C4-2B (cell line): ENCODE results near the gene NFKBIL1.

ENCODE experiments used
- H3K27ac ChIP-seq: fragments of 450-650 bp; 2 replicates; pipeline ENCODE4 v1.5.1; 2017
- ZFX ChIP-seq: fragments of 450-650 bp; IDR thresholded peaks from 2 replicates; pipeline ENCODE4 v1.6.1; 2017
- TF ChIP-seq, protein P1 (sequence below): fragments of 450-650 bp; conservative IDR thresholded peaks from 2 replicates; pipeline ENCODE4 v1.5.1; 2017; ENCODE audit warnings: mild to moderate bottlenecking

The NFKBIL1 gene

DNA sequence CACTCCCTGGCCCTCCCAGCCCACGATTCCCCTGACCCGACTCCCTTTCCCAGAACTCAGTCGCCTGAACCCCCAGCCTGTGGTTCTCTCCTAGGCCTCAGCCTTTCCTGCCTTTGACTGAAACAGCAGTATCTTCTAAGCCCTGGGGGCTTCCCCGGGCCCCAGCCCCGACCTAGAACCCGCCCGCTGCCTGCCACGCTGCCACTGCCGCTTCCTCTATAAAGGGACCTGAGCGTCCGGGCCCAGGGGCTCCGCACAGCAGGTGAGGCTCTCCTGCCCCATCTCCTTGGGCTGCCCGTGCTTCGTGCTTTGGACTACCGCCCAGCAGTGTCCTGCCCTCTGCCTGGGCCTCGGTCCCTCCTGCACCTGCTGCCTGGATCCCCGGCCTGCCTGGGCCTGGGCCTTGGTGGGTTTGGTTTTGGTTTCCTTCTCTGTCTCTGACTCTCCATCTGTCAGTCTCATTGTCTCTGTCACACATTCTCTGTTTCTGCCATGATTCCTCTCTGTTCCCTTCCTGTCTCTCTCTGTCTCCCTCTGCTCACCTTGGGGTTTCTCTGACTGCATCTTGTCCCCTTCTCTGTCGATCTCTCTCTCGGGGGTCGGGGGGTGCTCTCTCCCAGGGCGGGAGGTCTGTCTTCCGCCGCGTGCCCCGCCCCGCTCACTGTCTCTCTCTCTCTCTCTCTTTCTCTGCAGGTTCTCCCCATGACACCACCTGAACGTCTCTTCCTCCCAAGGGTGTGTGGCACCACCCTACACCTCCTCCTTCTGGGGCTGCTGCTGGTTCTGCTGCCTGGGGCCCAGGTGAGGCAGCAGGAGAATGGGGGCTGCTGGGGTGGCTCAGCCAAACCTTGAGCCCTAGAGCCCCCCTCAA, 24.9 kb downstream of the NFKBIL1 start, which contains the start of gene LTA:
Gene LTA (plus strand): TSS at position 249 of the 871 bp plus-strand sequence. CDS start 454 bp downstream, at position 703.
- TF ChIP-seq, protein P1, sequence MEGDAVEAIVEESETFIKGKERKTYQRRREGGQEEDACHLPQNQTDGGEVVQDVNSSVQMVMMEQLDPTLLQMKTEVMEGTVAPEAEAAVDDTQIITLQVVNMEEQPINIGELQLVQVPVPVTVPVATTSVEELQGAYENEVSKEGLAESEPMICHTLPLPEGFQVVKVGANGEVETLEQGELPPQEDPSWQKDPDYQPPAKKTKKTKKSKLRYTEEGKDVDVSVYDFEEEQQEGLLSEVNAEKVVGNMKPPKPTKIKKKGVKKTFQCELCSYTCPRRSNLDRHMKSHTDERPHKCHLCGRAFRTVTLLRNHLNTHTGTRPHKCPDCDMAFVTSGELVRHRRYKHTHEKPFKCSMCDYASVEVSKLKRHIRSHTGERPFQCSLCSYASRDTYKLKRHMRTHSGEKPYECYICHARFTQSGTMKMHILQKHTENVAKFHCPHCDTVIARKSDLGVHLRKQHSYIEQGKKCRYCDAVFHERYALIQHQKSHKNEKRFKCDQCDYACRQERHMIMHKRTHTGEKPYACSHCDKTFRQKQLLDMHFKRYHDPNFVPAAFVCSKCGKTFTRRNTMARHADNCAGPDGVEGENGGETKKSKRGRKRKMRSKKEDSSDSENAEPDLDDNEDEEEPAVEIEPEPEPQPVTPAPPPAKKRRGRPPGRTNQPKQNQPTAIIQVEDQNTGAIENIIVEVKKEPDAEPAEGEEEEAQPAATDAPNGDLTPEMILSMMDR, result no peak
- TF ChIP-seq ZFX, result no peak
- H3K27ac ChIP-seq, result no peak within 1 kb of the TSS

DNA sequence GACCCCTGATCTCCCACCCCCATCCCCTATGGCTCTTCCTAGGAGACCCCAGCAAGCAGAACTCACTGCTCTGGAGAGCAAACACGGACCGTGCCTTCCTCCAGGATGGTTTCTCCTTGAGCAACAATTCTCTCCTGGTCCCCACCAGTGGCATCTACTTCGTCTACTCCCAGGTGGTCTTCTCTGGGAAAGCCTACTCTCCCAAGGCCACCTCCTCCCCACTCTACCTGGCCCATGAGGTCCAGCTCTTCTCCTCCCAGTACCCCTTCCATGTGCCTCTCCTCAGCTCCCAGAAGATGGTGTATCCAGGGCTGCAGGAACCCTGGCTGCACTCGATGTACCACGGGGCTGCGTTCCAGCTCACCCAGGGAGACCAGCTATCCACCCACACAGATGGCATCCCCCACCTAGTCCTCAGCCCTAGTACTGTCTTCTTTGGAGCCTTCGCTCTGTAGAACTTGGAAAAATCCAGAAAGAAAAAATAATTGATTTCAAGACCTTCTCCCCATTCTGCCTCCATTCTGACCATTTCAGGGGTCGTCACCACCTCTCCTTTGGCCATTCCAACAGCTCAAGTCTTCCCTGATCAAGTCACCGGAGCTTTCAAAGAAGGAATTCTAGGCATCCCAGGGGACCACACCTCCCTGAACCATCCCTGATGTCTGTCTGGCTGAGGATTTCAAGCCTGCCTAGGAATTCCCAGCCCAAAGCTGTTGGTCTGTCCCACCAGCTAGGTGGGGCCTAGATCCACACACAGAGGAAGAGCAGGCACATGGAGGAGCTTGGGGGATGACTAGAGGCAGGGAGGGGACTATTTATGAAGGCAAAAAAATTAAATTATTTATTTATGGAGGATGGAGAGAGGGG, 26.1 kb downstream of the NFKBIL1 start:
- no peak for TF ChIP-seq ZFX
- TF ChIP-seq, protein P1, result no peak
- H3K27ac ChIP-seq, result no peak overlapping the region

DNA sequence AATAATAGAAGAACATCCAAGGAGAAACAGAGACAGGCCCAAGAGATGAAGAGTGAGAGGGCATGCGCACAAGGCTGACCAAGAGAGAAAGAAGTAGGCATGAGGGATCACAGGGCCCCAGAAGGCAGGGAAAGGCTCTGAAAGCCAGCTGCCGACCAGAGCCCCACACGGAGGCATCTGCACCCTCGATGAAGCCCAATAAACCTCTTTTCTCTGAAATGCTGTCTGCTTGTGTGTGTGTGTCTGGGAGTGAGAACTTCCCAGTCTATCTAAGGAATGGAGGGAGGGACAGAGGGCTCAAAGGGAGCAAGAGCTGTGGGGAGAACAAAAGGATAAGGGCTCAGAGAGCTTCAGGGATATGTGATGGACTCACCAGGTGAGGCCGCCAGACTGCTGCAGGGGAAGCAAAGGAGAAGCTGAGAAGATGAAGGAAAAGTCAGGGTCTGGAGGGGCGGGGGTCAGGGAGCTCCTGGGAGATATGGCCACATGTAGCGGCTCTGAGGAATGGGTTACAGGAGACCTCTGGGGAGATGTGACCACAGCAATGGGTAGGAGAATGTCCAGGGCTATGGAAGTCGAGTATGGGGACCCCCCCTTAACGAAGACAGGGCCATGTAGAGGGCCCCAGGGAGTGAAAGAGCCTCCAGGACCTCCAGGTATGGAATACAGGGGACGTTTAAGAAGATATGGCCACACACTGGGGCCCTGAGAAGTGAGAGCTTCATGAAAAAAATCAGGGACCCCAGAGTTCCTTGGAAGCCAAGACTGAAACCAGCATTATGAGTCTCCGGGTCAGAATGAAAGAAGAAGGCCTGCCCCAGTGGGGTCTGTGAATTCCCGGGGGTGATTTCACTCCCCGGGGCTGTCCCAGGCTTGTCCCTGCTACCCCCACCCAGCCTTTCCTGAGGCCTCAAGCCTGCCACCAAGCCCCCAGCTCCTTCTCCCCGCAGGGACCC, 27.0 kb downstream of the NFKBIL1 start:
- TF ChIP-seq ZFX, result no peak
- TF ChIP-seq, protein P1, result no peak
- no peak overlapping the region for H3K27ac ChIP-seq

DNA sequence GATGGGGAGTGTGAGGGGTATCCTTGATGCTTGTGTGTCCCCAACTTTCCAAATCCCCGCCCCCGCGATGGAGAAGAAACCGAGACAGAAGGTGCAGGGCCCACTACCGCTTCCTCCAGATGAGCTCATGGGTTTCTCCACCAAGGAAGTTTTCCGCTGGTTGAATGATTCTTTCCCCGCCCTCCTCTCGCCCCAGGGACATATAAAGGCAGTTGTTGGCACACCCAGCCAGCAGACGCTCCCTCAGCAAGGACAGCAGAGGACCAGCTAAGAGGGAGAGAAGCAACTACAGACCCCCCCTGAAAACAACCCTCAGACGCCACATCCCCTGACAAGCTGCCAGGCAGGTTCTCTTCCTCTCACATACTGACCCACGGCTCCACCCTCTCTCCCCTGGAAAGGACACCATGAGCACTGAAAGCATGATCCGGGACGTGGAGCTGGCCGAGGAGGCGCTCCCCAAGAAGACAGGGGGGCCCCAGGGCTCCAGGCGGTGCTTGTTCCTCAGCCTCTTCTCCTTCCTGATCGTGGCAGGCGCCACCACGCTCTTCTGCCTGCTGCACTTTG, 28.0 kb downstream of the NFKBIL1 start, which contains the start of gene TNF:
Gene TNF (plus strand): TSS at position 231 of the 567 bp plus-strand sequence. CDS start 177 bp downstream, at position 408.
- TF ChIP-seq, protein P1, result no peak
- TF ChIP-seq ZFX, result no peak
- H3K27ac ChIP-seq, result no peak within 1 kb of the TSS

DNA sequence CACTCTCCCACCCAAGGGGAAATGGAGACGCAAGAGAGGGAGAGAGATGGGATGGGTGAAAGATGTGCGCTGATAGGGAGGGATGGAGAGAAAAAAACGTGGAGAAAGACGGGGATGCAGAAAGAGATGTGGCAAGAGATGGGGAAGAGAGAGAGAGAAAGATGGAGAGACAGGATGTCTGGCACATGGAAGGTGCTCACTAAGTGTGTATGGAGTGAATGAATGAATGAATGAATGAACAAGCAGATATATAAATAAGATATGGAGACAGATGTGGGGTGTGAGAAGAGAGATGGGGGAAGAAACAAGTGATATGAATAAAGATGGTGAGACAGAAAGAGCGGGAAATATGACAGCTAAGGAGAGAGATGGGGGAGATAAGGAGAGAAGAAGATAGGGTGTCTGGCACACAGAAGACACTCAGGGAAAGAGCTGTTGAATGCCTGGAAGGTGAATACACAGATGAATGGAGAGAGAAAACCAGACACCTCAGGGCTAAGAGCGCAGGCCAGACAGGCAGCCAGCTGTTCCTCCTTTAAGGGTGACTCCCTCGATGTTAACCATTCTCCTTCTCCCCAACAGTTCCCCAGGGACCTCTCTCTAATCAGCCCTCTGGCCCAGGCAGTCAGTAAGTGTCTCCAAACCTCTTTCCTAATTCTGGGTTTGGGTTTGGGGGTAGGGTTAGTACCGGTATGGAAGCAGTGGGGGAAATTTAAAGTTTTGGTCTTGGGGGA, 28.7 kb downstream of the NFKBIL1 start:
- TF ChIP-seq ZFX, result no peak
- TF ChIP-seq, protein P1, result no peak
- H3K27ac ChIP-seq, result no peak overlapping the region
